Neural cell (in vitro differentiated cells): ENCODE data around the gene HACD4. TPM values are rescaled to one million over a fixed set of nuclear protein-coding genes. Genes with fewer than 3 reads are reported as not detected.

ENCODE experiments used
- H2AFZ ChIP-seq: fragments of 200-600, 300-800 bp; sonication (generic), shearing (Covaris generic); 2 replicates; pipeline ENCODE4 v1.6.0; 2014; ENCODE audit warnings: low read depth, mild to moderate bottlenecking, antibody characterized with exemption, low read length, moderate library complexity
- H3F3A ChIP-seq: fragments of 200-600 bp; shearing (Covaris generic); 2 replicates; pipeline ENCODE4 v1.6.1; 2016; ENCODE audit warnings: mild to moderate bottlenecking, moderate library complexity, mixed read lengths, antibody characterized with exemption, low read length; ENCODE audit not compliant: insufficient read depth, poor library complexity, severe bottlenecking
- H3K27ac ChIP-seq: fragments of 200-600, 300-800 bp; sonication (generic), shearing (Covaris generic); 2 replicates; pipeline ENCODE4 v1.5.1; 2014; ENCODE audit warnings: mild to moderate bottlenecking, low read length, moderate library complexity
- H3K27me3 ChIP-seq: fragments of 300-800, 200-600 bp; sonication (generic), shearing (Covaris generic); 2 replicates; pipeline ENCODE4 v1.6.0; 2014; ENCODE audit warnings: mild to moderate bottlenecking, low read depth, low read length, moderate library complexity; ENCODE audit not compliant: insufficient read depth
- H3K36me3 ChIP-seq: fragments of 300-800, 200-600 bp; sonication (generic), shearing (Covaris generic); 2 replicates; pipeline ENCODE4 v1.5.1; 2014; ENCODE audit warnings: mild to moderate bottlenecking, antibody characterized with exemption, low read length, moderate library complexity; ENCODE audit not compliant: insufficient read depth
- H3K4me2 ChIP-seq: fragments of 300-800, 200-600 bp; sonication (generic), shearing (Covaris generic); 2 replicates; pipeline ENCODE4 v1.6.0; 2014; ENCODE audit warnings: mild to moderate bottlenecking, low read length
- H3K4me3 ChIP-seq: fragments of 300-800, 200-600 bp; sonication (generic), shearing (Covaris generic); 2 replicates; pipeline ENCODE4 v1.5.1; 2014; ENCODE audit warnings: mild to moderate bottlenecking, low read length, moderate library complexity
- H3K79me2 ChIP-seq: fragments of 200-600 bp; shearing (Covaris generic); replicated peaks from 2 replicates; pipeline ENCODE4 v1.6.0; 2014; ENCODE audit warnings: mild to moderate bottlenecking, low read length, moderate library complexity; ENCODE audit not compliant: insufficient read depth
- H3K9ac ChIP-seq: fragments of 300-800, 200-600 bp; sonication (generic), shearing (Covaris generic); 2 replicates; pipeline ENCODE4 v1.6.1; 2016; ENCODE audit warnings: mild to moderate bottlenecking, low read length, mixed read lengths
- H3K9me2 ChIP-seq: fragments of 200-600 bp; shearing (Covaris generic); 2 replicates; pipeline ENCODE4 v1.6.1; 2016; ENCODE audit warnings: mild to moderate bottlenecking, low read length, mixed read lengths; ENCODE audit not compliant: insufficient read depth
- H3K9me3 ChIP-seq: fragments of 200-600, 300-800 bp; sonication (generic), shearing (Covaris generic); 2 replicates; pipeline ENCODE4 v1.6.1; 2016; ENCODE audit warnings: mild to moderate bottlenecking, mixed run types, low read length, moderate library complexity, mixed read lengths
- H4K20me1 ChIP-seq: fragments of 200-600 bp; shearing (Covaris generic); 2 replicates; pipeline ENCODE4 v1.6.1; 2016; ENCODE audit warnings: mild to moderate bottlenecking, mixed run types; ENCODE audit not compliant: insufficient read depth
- CTCF ChIP-seq: fragments of 450-650 bp; IDR thresholded peaks from 2 replicates; pipeline ENCODE4 v1.5.1; 2014; ENCODE audit warnings: antibody characterized with exemption, mild to moderate bottlenecking, moderate library complexity; ENCODE audit not compliant: poor library complexity, severe bottlenecking
- EP300 ChIP-seq: fragments of 450-650 bp; conservative IDR thresholded peaks from 2 replicates; pipeline ENCODE4 v1.6.1; 2014; ENCODE audit warnings: antibody characterized with exemption, mild to moderate bottlenecking, moderate library complexity; ENCODE audit not compliant: poor library complexity, severe bottlenecking
- EZH2 ChIP-seq: fragments of 200-600, 300-800 bp; shearing (Covaris generic), sonication (generic); IDR thresholded peaks from 2 replicates; pipeline ENCODE4 v1.6.1; 2014; ENCODE audit warnings: antibody characterized with exemption, low read length, borderline replicate concordance, mild to moderate bottlenecking; ENCODE audit not compliant: insufficient read depth, poor library complexity, severe bottlenecking
- MXI1 ChIP-seq: fragments of 450-650 bp; conservative IDR thresholded peaks from 2 replicates; pipeline ENCODE4 v1.6.1; 2014; ENCODE audit warnings: antibody characterized with exemption, mild to moderate bottlenecking; ENCODE audit not compliant: poor library complexity, severe bottlenecking
- POLR2AphosphoS5 ChIP-seq: IDR thresholded peaks from 2 replicates; pipeline ENCODE4 v1.6.1; 2012
- RAD21 ChIP-seq: fragments of 450-650 bp; conservative IDR thresholded peaks from 2 replicates; pipeline ENCODE4 v1.6.1; 2014; ENCODE audit warnings: antibody characterized with exemption, mild to moderate bottlenecking, moderate library complexity
- REST ChIP-seq: IDR thresholded peaks from 2 replicates; pipeline ENCODE4 v1.6.1; 2012; ENCODE audit warnings: borderline replicate concordance
- SMC3 ChIP-seq: fragments of 450-650 bp; conservative IDR thresholded peaks from 2 replicates; pipeline ENCODE4 v1.6.1; 2014; ENCODE audit warnings: antibody characterized with exemption, mild to moderate bottlenecking, moderate library complexity; ENCODE audit not compliant: poor library complexity
- TAF1 ChIP-seq: IDR thresholded peaks from 2 replicates; pipeline ENCODE4 v1.6.1; 2012; ENCODE audit warnings: low read depth
- polyA plus RNA-seq: library from polyadenylated mRNA; depleted of rRNA; stranded (reverse); fragments of >200 nt; gene quantifications from 2 replicates; pipeline ENCODE4 v1.2.3, GENCODE V29; 2014

Gene HACD4
- polyA plus RNA-seq, 1 donor from 2014 or later = not detected

- Histone ChIP-seq H3K9me3 (no peaks in the 10 kb centered on the region), H3K9me2 (no peaks in the 10 kb centered on the region), H3K36me3 (no peaks in the 10 kb centered on the region), H3K9ac (no peak overlapping the region), H3K4me3 (no peak overlapping the region), H3K4me2 (no peak overlapping the region), H2AFZ (no peak overlapping the region), H3F3A (no peaks in the 10 kb centered on the region), H3K79me2 (no peaks in the 10 kb centered on the region), H4K20me1 (no peaks in the 10 kb centered on the region), H3K27me3 (no peaks in the 10 kb centered on the region), H3K27ac (no peak overlapping the region)
- TF ChIP-seq TAF1 (no peak), SMC3 (no peak), RAD21 (no peak), EZH2 (no peak), CTCF (no peak), POLR2AphosphoS5 (no peak), MXI1 (no peak), EP300 (no peak), REST (no peak)
Observed at GRCh38 chr9:21015995-21016394, 15.4 kb downstream of the HACD4 start.

GRCh38 chr9:21015129-21015815 is 16.2 kb downstream of the HACD4 start:
- Histone ChIP-seq H3F3A (no peaks in the 10 kb centered on the region), H3K27me3 (no peaks in the 10 kb centered on the region), H3K27ac (no peak overlapping the region), H3K9ac (no peak overlapping the region), H3K36me3 (no peaks in the 10 kb centered on the region), H3K79me2 (no peaks in the 10 kb centered on the region), H3K4me2 (no peak overlapping the region), H3K9me2 (no peaks in the 10 kb centered on the region), H4K20me1 (no peaks in the 10 kb centered on the region), H3K9me3 (no peaks in the 10 kb centered on the region), H2AFZ (no peak overlapping the region), H3K4me3 (no peak overlapping the region)
- no peak for TF ChIP-seq SMC3
- no peak for TF ChIP-seq TAF1
- TF ChIP-seq EP300 = no peak
- TF ChIP-seq REST = no peak
- no peak for TF ChIP-seq MXI1
- TF ChIP-seq EZH2 = no peak
- TF ChIP-seq RAD21 = no peak
- no peak for TF ChIP-seq CTCF
- no peak for TF ChIP-seq POLR2AphosphoS5
